GM20431 (cell line): ENCODE results near the gene CCDC7.
"Not testable (repeated sequence)": the region's sequence is repeated elsewhere in the genome, so short reads cannot be mapped to it uniquely, and the experiment has no call there.

Experiments used
- in situ Hi-C: fragments of 300-500 bp; cut with MseI, MboI; formaldehyde crosslinking; loops from one replicate; pipeline ENCODE4 v1.15.0; 2020; ENCODE audit warnings: low sequenced_read_pairs; ENCODE audit not compliant: unreplicated experiment

CCDC7 gene

DNA sequence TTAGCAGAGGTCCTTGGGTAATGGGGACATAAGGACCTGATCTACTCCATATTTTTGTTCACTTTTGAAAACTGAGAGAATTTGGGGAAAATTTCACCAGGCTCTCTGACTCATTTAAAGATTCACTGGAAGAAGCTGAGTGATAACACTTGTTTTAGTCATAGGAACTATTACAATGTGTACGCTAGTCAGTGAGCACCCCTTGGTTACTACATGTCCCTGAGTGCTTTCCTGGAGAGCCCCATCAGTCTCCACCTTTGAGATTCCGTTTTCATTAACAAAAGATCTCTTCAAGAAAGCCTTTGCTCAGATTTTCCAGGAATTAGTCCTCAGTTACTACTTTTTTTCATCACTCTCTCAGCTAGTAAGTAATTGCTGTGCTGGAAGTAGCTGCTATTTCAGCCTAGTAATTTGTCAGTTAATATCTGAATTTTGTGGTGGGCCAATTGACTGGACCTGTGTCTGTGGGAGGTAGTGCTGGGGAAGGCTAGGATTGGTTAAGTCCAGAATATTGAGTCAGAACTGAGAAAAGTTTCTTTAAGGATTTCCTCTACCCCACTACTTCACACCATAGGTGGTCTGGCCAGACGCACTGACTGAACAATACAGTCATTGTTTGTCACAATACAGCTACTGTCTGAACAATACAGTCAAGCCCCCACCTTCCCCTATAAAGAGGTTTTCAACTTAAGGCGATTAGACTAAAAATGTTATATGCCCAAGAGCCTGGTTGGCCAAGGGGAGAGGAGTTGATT is 235.0 kb downstream of the CCDC7 start:
- in situ Hi-C loops: no loop called here

DNA sequence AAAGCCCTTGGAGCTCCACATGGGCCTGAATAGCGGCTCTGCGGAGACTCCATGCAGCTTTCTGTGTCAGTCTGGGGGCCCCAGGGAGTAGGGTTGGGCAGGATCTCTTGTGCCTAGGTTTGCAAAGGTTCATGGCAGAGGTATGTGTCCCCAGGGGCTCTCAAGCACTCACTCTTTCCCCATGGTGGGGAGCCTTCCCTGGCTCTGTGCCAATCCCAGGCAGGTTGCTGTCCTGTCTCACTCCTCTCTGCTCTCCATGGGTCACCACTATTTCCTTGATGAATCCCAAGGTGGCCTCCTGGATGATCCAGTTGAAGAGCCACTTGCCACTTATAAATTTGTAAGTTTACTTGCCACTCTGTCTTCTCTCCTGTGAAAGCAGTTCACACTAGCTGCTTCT is 238.4 kb downstream of the CCDC7 start:
- in situ Hi-C loops: no loop called here

DNA sequence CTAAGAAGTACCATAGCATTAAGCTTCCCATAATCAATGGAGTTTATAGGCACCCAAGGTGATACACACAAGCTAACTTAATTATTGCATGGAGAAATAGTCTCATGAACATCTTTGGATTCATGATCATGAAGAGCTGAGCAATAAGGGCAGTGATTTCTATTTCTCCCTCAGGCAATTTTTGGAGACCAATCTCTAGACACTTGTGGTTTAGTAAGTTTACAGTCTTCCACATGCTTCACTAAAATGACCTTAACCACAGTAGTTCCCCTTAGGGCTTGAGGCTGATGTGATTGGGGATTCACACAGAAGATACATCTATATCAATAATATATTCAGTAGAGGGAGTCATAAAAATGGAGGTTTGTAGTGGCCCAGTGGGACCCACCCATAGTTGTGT is 241.2 kb downstream of the CCDC7 start:
- in situ Hi-C loops: no loop called here

DNA sequence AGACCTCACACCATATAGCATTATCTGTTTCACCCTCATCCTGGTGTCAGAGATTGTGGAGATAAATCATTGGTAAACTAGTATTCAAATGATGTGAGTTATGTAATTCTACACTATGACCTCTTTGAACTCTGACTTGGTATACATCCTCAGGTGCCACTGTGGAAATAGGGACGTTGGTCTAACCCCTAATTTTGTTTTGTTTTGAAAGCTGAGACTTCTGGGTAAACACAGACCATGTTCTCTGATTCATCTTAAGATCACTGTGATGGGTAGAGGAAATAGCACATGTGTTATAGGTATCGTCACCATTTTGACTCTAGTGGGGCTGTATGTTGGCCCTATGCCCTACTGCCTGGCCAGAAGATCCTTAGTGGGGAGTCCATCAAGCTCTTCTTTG is 241.6 kb downstream of the CCDC7 start:
- in situ Hi-C loops: no loop called here

- in situ Hi-C loops: no loop called here
These were observed 246.2 kb downstream of the CCDC7 start for GRCh38 chr10:32692174-32692573.

DNA sequence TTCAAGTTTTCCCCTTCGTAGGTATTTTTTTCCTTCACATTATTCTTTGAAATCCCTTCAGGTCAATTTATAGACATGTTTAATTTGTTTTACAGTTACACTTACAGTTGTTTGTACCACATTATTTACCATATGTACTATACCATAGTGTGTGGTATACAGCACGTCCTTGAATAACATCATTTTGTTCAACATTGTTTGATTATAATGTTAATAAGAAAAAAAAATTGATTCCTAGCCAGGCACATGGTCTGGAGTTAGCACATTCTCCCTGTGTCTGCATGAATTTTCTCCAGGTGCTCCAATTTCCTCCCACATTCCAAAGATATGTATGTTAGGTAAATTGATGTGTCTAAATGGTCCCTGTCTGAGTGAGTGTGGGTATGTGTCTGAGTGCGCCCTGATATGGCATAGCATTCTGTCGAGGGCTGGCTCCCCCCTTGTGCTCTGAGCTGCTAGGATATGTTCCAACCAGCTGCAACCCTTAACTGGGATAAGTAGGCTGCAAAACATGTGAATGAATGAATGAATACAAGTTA is 247.6 kb downstream of the CCDC7 start:
- in situ Hi-C loops: no loop called here

- in situ Hi-C loops: not testable (repeated sequence)
These were observed 253.7 kb downstream of the CCDC7 start for GRCh38 chr10:32699683-32700082.

DNA sequence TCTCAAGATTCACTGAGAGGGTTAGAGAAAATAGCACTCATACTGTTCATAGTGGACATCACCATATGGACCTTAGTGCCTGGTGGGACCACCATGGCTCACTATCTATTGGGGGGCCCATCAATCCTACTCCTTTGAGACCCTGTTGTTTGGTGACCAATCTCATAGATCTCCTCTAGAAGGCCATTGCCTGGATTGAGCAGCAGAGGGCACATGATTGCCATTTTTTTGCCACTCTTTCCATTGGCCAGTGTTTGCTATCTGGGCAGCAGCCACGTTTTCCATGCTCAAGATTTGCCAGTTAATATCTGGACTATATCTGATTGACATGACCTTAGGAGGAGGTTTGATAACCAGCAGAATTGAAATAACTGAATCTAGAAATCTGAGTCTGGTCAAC is 267.6 kb downstream of the CCDC7 start:
- in situ Hi-C loops: no loop called here

DNA sequence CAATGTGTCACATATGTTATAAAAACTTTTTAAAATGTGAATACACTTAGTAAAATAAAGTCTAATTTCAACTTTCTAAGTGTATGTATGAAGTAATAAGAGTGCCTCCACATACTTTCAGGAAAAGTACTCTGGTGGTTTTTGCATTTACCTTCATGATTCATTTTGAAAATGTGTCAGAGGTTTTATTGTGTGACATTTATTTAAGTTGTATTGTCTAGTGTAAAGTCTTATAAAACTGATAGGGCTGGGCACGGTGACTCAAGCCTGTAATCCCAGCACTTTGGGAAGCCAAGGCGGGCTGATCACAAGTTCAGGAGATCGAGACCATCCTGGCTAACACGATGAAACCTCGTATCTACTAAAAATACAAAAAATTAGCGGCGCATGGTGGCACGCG is 285.6 kb downstream of the CCDC7 start:
- in situ Hi-C loops: no loop called here

- in situ Hi-C loops: no loop called here
These were observed 293.0 kb downstream of the CCDC7 start for GRCh38 chr10:32738958-32739357.

- in situ Hi-C loops: no loop called here
These were observed 298.4 kb downstream of the CCDC7 start for GRCh38 chr10:32744321-32744720.

DNA sequence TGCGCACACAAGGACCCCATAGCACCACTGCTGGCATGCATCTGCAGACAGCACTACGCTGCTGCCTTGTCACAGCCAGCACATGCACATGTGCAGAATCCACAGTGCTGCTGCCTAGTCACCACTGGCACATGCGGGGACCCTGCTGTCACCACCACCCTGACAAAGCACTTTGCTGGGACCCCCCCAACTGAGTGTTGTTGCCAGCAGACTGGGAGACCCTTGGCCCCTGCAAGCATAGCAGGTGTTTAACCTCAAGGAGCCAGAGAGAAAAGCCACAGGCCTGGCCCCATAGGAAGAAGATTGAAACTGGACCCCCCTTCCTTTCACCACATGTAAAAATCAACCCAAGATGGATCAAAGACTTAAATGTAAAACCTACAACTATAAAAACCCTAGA is 300.9 kb downstream of the CCDC7 start:
- in situ Hi-C loops: no loop called here

GRCh38 chr10:32751582-32751981 is 305.6 kb downstream of the CCDC7 start:
- in situ Hi-C loops: no loop called here

- in situ Hi-C loops: not testable (repeated sequence)
These were observed 309.0 kb downstream of the CCDC7 start for GRCh38 chr10:32754900-32755299.

DNA sequence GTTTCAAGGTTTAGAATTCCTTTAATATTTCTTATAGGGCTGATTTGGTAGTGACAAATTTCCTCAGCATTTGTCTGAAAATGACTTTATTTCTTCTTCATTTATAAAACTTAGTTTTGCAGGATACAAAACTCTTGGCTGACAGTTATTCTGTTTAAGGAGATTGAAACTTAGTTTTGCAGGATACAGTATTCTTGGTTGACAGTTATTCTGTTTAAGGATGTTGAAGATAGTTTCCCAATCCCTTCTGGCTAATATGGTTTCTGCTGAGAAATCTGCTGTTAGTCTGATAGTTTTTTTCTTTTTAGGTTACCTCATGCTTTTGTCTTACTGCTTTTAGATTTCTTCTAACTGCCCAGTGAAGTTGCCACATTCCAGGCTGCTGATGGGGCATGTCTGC is 325.3 kb downstream of the CCDC7 start:
- in situ Hi-C loops: no loop called here

DNA sequence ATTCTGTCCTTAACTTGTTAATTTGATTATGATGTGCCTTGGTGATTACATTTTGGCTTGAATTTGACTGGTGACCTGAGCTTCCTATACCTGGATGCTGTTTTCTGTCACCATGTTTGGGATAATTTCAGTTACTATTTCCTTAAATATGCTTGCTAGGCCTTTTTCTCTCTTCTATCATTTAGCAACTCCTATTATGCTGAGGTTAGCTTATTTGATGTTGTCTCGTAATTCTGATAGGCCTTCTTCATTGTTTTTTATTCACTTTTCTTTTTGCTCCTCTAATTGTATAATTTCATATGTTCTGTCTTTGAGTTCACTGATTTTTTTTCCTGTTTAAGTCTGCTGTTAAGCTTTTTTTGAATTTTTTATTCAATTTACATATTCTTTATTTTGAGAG is 327.2 kb downstream of the CCDC7 start:
- in situ Hi-C loops: no loop called here

- in situ Hi-C loops: loop anchor here (25.0 kb wide), 2 partner anchors 225 to 375 kb away; no protein-coding TSS in a partner anchor
These were observed 341.0 kb downstream of the CCDC7 start for GRCh38 chr10:32786968-32787367.

GRCh38 chr10:32787690-32788284 is 341.8 kb downstream of the CCDC7 start:
- in situ Hi-C loops: loop anchor here (25.0 kb wide), 2 partner anchors 225 to 375 kb away; no protein-coding TSS in a partner anchor

DNA sequence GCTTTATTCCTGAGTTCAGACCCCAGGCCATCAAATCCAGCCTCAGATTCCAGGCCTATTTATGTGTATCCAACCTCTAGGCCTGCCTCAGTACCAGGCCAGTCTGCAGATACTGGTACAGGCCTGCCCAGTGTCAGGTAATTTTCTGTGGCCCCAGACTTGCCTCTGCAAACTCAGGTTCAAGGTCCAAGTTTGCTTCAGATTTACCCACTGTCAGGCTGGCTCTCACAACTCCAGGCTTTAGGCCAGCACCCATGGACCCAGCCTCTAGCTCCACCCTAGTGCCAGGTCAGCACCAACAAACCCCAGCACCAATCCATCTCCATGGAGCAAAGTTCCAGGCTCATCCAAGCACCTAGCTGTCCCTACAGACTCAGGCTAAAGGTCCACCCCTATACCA is 342.4 kb downstream of the CCDC7 start:
- in situ Hi-C loops: loop anchor here (25.0 kb wide), 2 partner anchors 224 to 374 kb away; no protein-coding TSS in a partner anchor

DNA sequence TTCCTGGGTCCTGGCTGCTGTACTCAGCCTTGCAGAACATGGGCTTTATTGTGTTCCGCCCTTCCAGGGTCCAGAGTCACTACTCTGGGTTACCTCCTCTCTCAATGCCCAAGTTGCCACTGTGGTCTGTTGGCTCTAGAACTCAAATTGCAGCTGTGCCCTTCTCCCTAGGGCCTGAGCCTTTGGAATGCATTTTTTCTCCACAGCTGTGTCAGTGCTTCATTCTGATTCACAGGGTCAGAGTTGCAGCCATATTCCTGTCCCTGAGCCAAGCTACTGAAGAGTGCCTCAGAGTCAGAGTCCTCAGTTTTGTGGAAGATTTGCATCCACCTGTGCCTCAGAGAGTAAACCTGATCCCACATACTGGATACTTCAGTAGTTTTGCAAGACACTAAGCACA is 344.5 kb downstream of the CCDC7 start:
- in situ Hi-C loops: loop anchor here (25.0 kb wide), 2 partner anchors 222 to 372 kb away; no protein-coding TSS in a partner anchor

GRCh38 chr10:32793033-32793432 is 347.1 kb downstream of the CCDC7 start:
- in situ Hi-C loops: loop anchor here (25.0 kb wide), 2 partner anchors 219 to 369 kb away; no protein-coding TSS in a partner anchor
